ENCODE data around the gene COL6A1.

COL6A1 gene

DNA sequence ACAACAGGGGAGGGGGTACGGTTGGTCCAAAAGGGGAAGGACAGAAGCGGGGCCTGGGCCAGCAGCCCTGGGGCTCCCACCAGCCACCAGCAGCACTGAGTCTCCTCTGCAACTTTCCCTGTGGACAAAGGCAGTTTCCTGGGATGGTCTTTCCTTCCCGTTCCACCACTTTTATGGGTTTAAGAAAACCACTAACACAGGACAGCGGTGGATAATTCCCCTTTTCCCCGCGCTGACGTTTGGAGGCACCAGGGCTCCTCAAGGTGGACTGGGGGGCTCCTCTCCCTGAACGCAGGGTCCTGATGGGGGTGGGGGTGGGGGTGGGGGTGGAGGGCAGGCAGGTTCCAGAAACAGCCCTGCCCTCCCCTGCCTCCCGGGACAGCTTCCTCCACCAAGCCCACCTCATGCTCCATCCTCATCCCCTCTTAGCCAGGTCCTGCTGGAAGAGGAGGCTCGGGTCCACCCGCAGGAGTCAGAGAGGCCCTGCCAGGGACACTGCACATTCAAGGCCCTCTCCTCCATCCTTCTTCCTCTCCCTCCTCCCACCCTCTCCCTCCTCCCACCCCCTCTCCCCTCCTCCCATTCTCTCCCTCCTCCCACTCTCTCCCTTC lies 4.8 kb upstream of the COL6A1 start:
- no peak overlapping the region for H2BK12ac ChIP-seq (ENCODE audit: low read length)
- H3K14ac ChIP-seq (ENCODE audit: low read length) = no peak overlapping the region
- no peaks in the 10 kb centered on the region for H3K36me3 ChIP-seq (ENCODE audit: control insufficient read depth in 1 of 2, insufficient read depth in 2 of 2, low read length in 2 of 2)
- H3K23ac ChIP-seq (ENCODE audit: low read length) = no peak overlapping the region
- H3K27me3 ChIP-seq (ENCODE audit: insufficient read depth, low read length) = peaks cover 2% of the 10 kb centered on the region
- no peak overlapping the region for H4K91ac ChIP-seq (ENCODE audit: low read depth, low read length)
- no CpG with 5 or more reads among the region's 11 CpGs for WGBS (ENCODE audit: extremely low coverage, insufficient coverage, insufficient read length)
- H4K12ac ChIP-seq (ENCODE audit: low read depth, low read length) = no peak overlapping the region
- H3K9ac ChIP-seq (ENCODE audit: low read length) = no peak overlapping the region
- H3K18ac ChIP-seq (ENCODE audit: low read length) = no peak overlapping the region
- no peak overlapping the region for H2BK5ac ChIP-seq (ENCODE audit: low read depth, low read length, poor library complexity)
- H2AK5ac ChIP-seq (ENCODE audit: low read length) = no peak overlapping the region
- peaks cover 2% of the 10 kb centered on the region for H3K79me2 ChIP-seq (ENCODE audit: control insufficient read depth, insufficient read depth, low read length, poor library complexity)
- no peak overlapping the region for H3K27ac ChIP-seq (ENCODE audit: low read depth, low read length)
- H3K4me3 ChIP-seq (ENCODE audit: low read depth, low read length) = no peak overlapping the region
- H2AFZ ChIP-seq (ENCODE audit: insufficient read depth, low read length, poor library complexity) = no peak overlapping the region
- no peak overlapping the region for H4K8ac ChIP-seq (ENCODE audit: low read depth, low read length)
- peaks cover 26 to 37% of the 10 kb centered on the region in 2 experiments for H3K4me1 ChIP-seq (ENCODE audit: control insufficient read depth in 1 of 2, insufficient read depth in 2 of 2, low read length in 2 of 2)
- no peaks in the 10 kb centered on the region for H3K9me3 ChIP-seq (ENCODE audit: insufficient read depth, low read depth, low read length)
- peaks cover 21% of the 10 kb centered on the region for H3K79me1 ChIP-seq (ENCODE audit: low read length)
- H3K4me2 ChIP-seq (ENCODE audit: low read length) = no peak overlapping the region
- no peak overlapping the region for H2BK120ac ChIP-seq (ENCODE audit: insufficient read depth, low read length, poor library complexity)
- no peak overlapping the region for H3K4ac ChIP-seq (ENCODE audit: low read depth, low read length)
- DNase-seq = no peak

DNA sequence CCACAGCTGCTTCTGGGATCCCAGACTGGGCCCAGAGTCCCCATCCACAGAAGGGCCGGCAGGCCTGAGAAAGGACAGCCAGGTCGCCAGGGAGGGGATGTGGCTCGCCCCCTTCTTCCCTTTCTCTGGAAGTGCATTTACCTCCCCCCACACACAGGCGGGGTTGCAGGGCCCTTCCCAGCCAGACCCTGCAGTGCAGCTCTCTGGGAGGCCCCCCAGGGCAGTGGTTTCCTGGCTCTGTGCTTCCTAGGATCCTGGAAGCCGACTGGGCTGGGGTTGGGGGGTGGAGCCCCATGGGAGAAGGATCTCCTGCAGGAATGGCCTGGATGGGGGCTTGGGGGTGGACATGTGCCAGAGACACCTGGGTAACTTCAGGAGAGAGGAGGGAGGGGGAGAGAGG lies 4.2 kb upstream of the COL6A1 start:
- H3K9me3 ChIP-seq (ENCODE audit: insufficient read depth, low read depth, low read length) = no peaks in the 10 kb centered on the region

DNA sequence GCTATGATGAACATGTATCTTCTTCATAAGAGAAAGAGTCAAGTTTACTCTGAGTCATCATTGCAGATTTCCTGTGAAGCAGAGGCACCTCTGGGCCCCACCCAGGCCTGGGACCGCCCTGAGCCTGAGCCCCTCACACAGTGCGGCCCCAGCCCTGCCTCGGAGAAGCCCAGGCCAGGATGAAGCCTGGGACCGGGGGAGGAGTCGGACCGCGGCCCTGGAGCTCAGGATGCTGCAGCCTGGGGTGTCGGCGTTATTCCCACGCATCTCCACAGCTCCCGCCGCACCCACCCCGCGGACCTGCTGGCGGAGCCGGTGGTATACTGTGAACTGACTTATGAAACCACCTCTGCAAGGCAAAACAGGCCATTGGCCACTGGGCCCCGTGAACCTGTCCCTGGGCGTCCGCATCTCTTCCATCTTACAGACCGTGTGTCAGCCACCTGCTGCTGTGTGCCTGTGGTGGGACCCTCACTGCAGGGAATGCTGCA lies 2.4 kb upstream of the COL6A1 start:
- Histone ChIP-seq H3K4ac (ENCODE audit: low read depth, low read length) (no peak overlapping the region), H3K9ac (ENCODE audit: low read length) (no peak overlapping the region), H3K79me1 (ENCODE audit: low read length) (peaks cover 12% of the 10 kb centered on the region), H2BK120ac (ENCODE audit: insufficient read depth, low read length, poor library complexity) (no peak overlapping the region), H4K91ac (ENCODE audit: low read depth, low read length) (no peak overlapping the region), H2BK12ac (ENCODE audit: low read length) (no peak overlapping the region), H3K79me2 (ENCODE audit: control insufficient read depth, insufficient read depth, low read length, poor library complexity) (no peaks in the 10 kb centered on the region), H3K18ac (ENCODE audit: low read length) (no peak overlapping the region), H3K23ac (ENCODE audit: low read length) (no peak overlapping the region), H2BK5ac (ENCODE audit: low read depth, low read length, poor library complexity) (no peak overlapping the region), H2AFZ (ENCODE audit: insufficient read depth, low read length, poor library complexity) (no peak overlapping the region), H3K4me1 (ENCODE audit: control insufficient read depth in 1 of 2, insufficient read depth in 2 of 2, low read length in 2 of 2) (peaks cover 18 to 32% of the 10 kb centered on the region in 2 experiments), H4K8ac (ENCODE audit: low read depth, low read length) (no peak overlapping the region), H3K36me3 (ENCODE audit: control insufficient read depth in 1 of 2, insufficient read depth in 2 of 2, low read length in 2 of 2) (no peaks in the 10 kb centered on the region), H3K27me3 (ENCODE audit: insufficient read depth, low read length) (peaks cover 7% of the 10 kb centered on the region), H3K9me3 (ENCODE audit: insufficient read depth, low read depth, low read length) (no peaks in the 10 kb centered on the region), H3K14ac (ENCODE audit: low read length) (no peak overlapping the region), H2AK5ac (ENCODE audit: low read length) (no peak overlapping the region), H3K4me3 (ENCODE audit: low read depth, low read length) (no peak overlapping the region), H4K12ac (ENCODE audit: low read depth, low read length) (no peak overlapping the region), H3K27ac (ENCODE audit: low read depth, low read length) (no peak overlapping the region), H3K4me2 (ENCODE audit: low read length) (no peak overlapping the region)
- DNase-seq = no peak
- no CpG with 5 or more reads among the region's 20 CpGs for WGBS (ENCODE audit: extremely low coverage, insufficient coverage, insufficient read length)

More for the DNA sequence above, 4.2 kb upstream of the COL6A1 start:
- Histone ChIP-seq H2AK5ac (ENCODE audit: low read length) (no peak overlapping the region), H4K12ac (ENCODE audit: low read depth, low read length) (no peak overlapping the region), H3K79me1 (ENCODE audit: low read length) (peaks cover 23% of the 10 kb centered on the region), H4K8ac (ENCODE audit: low read depth, low read length) (no peak overlapping the region), H3K9ac (ENCODE audit: low read length) (no peak overlapping the region), H3K14ac (ENCODE audit: low read length) (no peak overlapping the region), H3K27ac (ENCODE audit: low read depth, low read length) (no peak overlapping the region), H3K4ac (ENCODE audit: low read depth, low read length) (no peak overlapping the region), H2BK5ac (ENCODE audit: low read depth, low read length, poor library complexity) (no peak overlapping the region), H3K79me2 (ENCODE audit: control insufficient read depth, insufficient read depth, low read length, poor library complexity) (peaks cover 2% of the 10 kb centered on the region), H3K18ac (ENCODE audit: low read length) (no peak overlapping the region), H3K23ac (ENCODE audit: low read length) (no peak overlapping the region), H2BK12ac (ENCODE audit: low read length) (no peak overlapping the region), H3K4me2 (ENCODE audit: low read length) (no peak overlapping the region), H3K36me3 (ENCODE audit: control insufficient read depth in 1 of 2, insufficient read depth in 2 of 2, low read length in 2 of 2) (no peaks in the 10 kb centered on the region), H3K27me3 (ENCODE audit: insufficient read depth, low read length) (peaks cover 4% of the 10 kb centered on the region), H3K4me3 (ENCODE audit: low read depth, low read length) (no peak overlapping the region), H2AFZ (ENCODE audit: insufficient read depth, low read length, poor library complexity) (no peak overlapping the region), H4K91ac (ENCODE audit: low read depth, low read length) (no peak overlapping the region), H2BK120ac (ENCODE audit: insufficient read depth, low read length, poor library complexity) (no peak overlapping the region), H3K4me1 (ENCODE audit: control insufficient read depth in 1 of 2, insufficient read depth in 2 of 2, low read length in 2 of 2) (peaks cover 31 to 35% of the 10 kb centered on the region in 2 experiments)
- no CpG with 5 or more reads among the region's 5 CpGs for WGBS (ENCODE audit: extremely low coverage, insufficient coverage, insufficient read length)
- no peak for DNase-seq

DNA sequence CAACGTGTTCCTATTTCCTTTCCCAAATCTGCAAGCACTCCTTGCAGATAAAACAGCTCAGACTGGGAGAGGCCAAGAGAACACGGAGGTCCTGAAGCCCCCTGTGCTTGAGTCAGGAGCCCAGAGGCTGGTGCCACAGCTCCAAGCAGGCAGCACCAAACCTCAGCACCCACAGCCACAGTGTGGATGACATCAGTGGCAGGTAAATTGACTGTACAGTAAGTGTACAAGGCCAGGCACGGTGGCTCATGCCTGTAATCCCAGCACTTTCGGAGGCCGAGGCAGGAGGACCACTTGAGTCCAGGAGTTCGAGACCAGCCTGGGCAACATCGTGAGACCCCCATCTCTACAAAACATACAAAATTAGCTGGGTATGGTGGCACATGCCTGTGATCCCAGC lies 1.9 kb upstream of the COL6A1 start:
- no peak overlapping the region for H3K23ac ChIP-seq (ENCODE audit: low read length)
- H3K36me3 ChIP-seq (ENCODE audit: control insufficient read depth in 1 of 2, insufficient read depth in 2 of 2, low read length in 2 of 2) = no peaks in the 10 kb centered on the region
- H2AK5ac ChIP-seq (ENCODE audit: low read length) = no peak overlapping the region
- no peak overlapping the region for H4K8ac ChIP-seq (ENCODE audit: low read depth, low read length)
- no peaks in the 10 kb centered on the region for H3K79me2 ChIP-seq (ENCODE audit: control insufficient read depth, insufficient read depth, low read length, poor library complexity)
- no peak overlapping the region for H3K14ac ChIP-seq (ENCODE audit: low read length)
- no peak overlapping the region for H3K4me2 ChIP-seq (ENCODE audit: low read length)
- no peak for DNase-seq
- peaks cover 13 to 28% of the 10 kb centered on the region in 2 experiments for H3K4me1 ChIP-seq (ENCODE audit: control insufficient read depth in 1 of 2, insufficient read depth in 2 of 2, low read length in 2 of 2)
- no peak overlapping the region for H3K9ac ChIP-seq (ENCODE audit: low read length)
- H4K91ac ChIP-seq (ENCODE audit: low read depth, low read length) = no peak overlapping the region
- H4K12ac ChIP-seq (ENCODE audit: low read depth, low read length) = no peak overlapping the region
- no peaks in the 10 kb centered on the region for H3K9me3 ChIP-seq (ENCODE audit: insufficient read depth, low read depth, low read length)
- peaks cover 8% of the 10 kb centered on the region for H3K79me1 ChIP-seq (ENCODE audit: low read length)
- H3K4ac ChIP-seq (ENCODE audit: low read depth, low read length) = no peak overlapping the region
- H3K27me3 ChIP-seq (ENCODE audit: insufficient read depth, low read length) = peaks cover 7% of the 10 kb centered on the region
- H2BK12ac ChIP-seq (ENCODE audit: low read length) = no peak overlapping the region
- H3K4me3 ChIP-seq (ENCODE audit: low read depth, low read length) = no peak overlapping the region
- no CpG with 5 or more reads among the region's 7 CpGs for WGBS (ENCODE audit: extremely low coverage, insufficient coverage, insufficient read length)
- no peak overlapping the region for H2BK120ac ChIP-seq (ENCODE audit: insufficient read depth, low read length, poor library complexity)
- no peak overlapping the region for H2BK5ac ChIP-seq (ENCODE audit: low read depth, low read length, poor library complexity)
- no peak overlapping the region for H2AFZ ChIP-seq (ENCODE audit: insufficient read depth, low read length, poor library complexity)
- H3K18ac ChIP-seq (ENCODE audit: low read length) = no peak overlapping the region
- no peak overlapping the region for H3K27ac ChIP-seq (ENCODE audit: low read depth, low read length)

All from trophoblast cell (in vitro differentiated cells and primary cell).